Erythroblast (primary cell): ENCODE measurements around the gene TPO.

ENCODE experiments used
- GATA1 ChIP-seq: IDR thresholded peaks from 2 replicates; pipeline ENCODE4 v1.6.1; 2011; ENCODE audit warnings: low read depth, mild to moderate bottlenecking, control low read depth, low read length, moderate library complexity
- POLR2A ChIP-seq: IDR thresholded peaks from 2 replicates; pipeline ENCODE4 v1.6.1; 2011; ENCODE audit warnings: mild to moderate bottlenecking, low read length

DNA sequence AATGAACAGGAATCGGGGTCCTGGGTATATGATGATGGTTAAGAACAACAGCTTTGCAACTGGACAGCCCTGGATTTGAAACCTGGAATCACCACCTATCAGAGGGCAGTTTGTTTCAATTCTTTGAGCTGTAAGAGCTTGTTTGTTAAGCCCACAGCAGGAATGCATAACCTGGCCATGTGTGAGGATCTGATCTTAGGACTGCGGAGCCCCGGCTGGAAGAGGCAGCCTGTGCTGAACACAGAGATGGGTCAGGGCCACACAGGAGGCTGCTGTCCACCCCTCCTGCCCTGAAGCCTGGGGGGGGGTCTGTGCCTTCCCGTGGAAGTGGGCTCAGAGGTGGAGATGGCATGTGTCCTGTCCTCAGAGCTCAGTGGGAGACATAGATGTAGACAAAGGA lies 24.3 kb downstream of the TPO start:
- no peak for TF ChIP-seq POLR2A
- no peak for TF ChIP-seq GATA1
